ENCODE results near the gene UFSP2.

The UFSP2 gene

DNA sequence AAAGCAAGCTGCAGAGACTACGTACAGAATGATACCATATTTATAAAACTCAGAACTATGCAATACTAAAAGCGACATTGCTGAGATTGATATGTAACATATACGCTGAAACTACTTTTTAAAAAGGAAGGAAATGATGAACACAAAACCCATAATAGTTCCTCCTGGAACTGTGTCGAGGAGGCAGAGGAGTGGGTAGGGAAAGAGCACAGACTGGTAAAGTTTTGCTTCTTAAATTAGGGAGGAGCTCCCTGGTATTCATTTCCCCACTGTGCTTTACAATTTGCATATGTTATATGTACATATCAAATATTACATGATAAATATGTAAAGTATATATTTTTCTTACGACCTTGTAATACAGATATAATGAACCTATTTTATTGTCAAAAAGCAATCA is 13.9 kb downstream of the UFSP2 start:
- H3K4me3 ChIP-seq (ENCODE audit: low read depth, low read length), result no peak overlapping the region
- TF ChIP-seq, protein P1, sequence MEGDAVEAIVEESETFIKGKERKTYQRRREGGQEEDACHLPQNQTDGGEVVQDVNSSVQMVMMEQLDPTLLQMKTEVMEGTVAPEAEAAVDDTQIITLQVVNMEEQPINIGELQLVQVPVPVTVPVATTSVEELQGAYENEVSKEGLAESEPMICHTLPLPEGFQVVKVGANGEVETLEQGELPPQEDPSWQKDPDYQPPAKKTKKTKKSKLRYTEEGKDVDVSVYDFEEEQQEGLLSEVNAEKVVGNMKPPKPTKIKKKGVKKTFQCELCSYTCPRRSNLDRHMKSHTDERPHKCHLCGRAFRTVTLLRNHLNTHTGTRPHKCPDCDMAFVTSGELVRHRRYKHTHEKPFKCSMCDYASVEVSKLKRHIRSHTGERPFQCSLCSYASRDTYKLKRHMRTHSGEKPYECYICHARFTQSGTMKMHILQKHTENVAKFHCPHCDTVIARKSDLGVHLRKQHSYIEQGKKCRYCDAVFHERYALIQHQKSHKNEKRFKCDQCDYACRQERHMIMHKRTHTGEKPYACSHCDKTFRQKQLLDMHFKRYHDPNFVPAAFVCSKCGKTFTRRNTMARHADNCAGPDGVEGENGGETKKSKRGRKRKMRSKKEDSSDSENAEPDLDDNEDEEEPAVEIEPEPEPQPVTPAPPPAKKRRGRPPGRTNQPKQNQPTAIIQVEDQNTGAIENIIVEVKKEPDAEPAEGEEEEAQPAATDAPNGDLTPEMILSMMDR (IDR thresholded peaks at IDR 0.05; ENCODE audit: low read depth, low read length), result no peak

GRCh38 chr4:185408432-185408831 is 17.3 kb downstream of the UFSP2 start:
- no peak overlapping the region for H3K4me3 ChIP-seq (ENCODE audit: low read depth, low read length)
- TF ChIP-seq, protein P1 (IDR thresholded peaks at IDR 0.05; ENCODE audit: low read depth, low read length), result no peak

DNA sequence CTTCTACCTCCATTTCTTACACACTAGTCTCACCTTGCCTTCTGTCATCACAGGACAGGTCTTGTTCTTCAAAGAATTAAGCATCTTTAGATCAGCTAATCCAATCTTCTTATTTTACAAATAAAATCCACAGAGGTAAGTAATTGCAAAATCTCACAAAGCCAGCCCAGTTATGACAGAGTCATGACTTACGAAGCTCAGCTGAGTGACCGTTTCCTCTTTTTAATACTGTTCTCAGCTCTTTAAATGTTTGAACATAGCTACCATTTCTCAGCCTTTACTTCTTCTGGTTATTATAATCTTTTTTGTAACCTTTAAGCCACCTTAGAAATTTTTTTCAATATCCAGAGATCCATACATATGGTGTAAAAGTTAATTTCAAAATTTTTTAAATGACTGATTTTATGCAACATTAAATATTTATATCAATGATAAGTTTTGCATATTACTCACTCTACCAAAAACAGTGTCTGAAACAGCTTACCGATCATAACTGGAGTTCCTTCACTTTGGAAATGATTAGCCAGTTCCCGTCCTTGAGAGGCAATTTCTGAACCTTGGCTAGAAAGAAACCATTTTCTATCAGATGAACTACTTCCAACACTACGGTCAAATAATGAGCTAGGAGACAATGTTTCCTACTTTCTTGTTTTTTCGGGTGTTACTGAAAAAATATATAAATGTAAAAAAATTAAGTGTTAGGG is 20.3 kb downstream of the UFSP2 start:
- H3K4me3 ChIP-seq (ENCODE audit: low read depth, low read length), result no peak overlapping the region
- TF ChIP-seq, protein P1 (IDR thresholded peaks at IDR 0.05; ENCODE audit: low read depth, low read length), result no peak

GRCh38 chr4:185404031-185404430 is 21.7 kb downstream of the UFSP2 start:
- H3K4me3 ChIP-seq (ENCODE audit: low read depth, low read length), result no peak overlapping the region
- TF ChIP-seq, protein P1 (IDR thresholded peaks at IDR 0.05; ENCODE audit: low read depth, low read length), result no peak

DNA sequence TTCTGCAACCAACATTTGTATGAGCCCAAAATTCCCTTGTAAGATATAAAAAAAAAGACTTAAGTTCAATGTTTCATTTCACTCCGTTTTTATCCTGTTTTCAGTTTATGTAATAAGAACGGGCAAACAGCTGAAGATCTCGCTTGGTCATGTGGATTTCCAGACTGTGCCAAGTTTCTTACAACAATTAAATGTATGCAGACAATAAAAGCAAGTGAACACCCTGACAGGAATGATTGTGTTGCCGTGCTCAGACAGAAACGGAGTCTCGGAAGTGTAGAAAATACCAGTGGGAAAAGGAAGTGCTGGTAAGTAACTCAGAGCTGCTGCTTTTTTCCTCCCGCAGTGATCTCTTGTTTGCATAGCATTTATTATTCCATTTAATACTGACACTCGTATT is 26.3 kb downstream of the UFSP2 start:
- H3K4me3 ChIP-seq (ENCODE audit: low read depth, low read length), result no peak overlapping the region
- TF ChIP-seq, protein P1 (IDR thresholded peaks at IDR 0.05; ENCODE audit: low read depth, low read length), result no peak

- TF ChIP-seq, protein P1 (IDR thresholded peaks at IDR 0.05; ENCODE audit: low read depth, low read length), result no peak
Measured at GRCh38 chr4:185398618-185399017, 27.1 kb downstream of the UFSP2 start.

GRCh38 chr4:185396724-185397385 is 28.9 kb downstream of the UFSP2 start, which contains the start of gene ANKRD37:
ANKRD37 (plus strand) TSS chr4:185396841; CDS start chr4:185396924, 83 bp downstream.
- TF ChIP-seq, protein P1 (IDR thresholded peaks at IDR 0.05; ENCODE audit: low read depth, low read length), result no peak
- peak within 1 kb of the TSS; percentile 77 for H3K4me3 ChIP-seq (ENCODE audit: low read depth, low read length)

More at GRCh38 chr4:185398618-185399017, 27.1 kb downstream of the UFSP2 start:
- no peak overlapping the region for H3K4me3 ChIP-seq (ENCODE audit: low read depth, low read length)
